CD14-positive monocyte (primary cell): Measurements from ENCODE around the gene A2M. TPM values are rescaled to one million over a fixed set of nuclear protein-coding genes. Genes with fewer than 3 reads are reported as not detected.

Source experiments
- DNase-seq, 3 donors: peaks; one replicate each; pipeline ENCODE4 v3.0.0-alpha.2; 2011 to 2022
- H2AFZ ChIP-seq: 2 replicates; pipeline ENCODE4 v1.6.0; 2012; ENCODE audit warnings: mild to moderate bottlenecking, low read depth, low read length, inconsistent platforms; ENCODE audit not compliant: insufficient read depth, poor library complexity, severe bottlenecking
- H3K27ac ChIP-seq, 2 donors: 1 replicate in 1 of 2; 2 replicates in 1 of 2; pipeline ENCODE4 v1.5.1; 2012 to 2013; ENCODE audit warnings: low read length in 2 of 2, control low read depth in 1 of 2, inconsistent platforms in 1 of 2, low read depth in 1 of 2, mild to moderate bottlenecking in 1 of 2
- H3K27me3 ChIP-seq, 2 donors: one replicate each; pipeline versions ENCODE4 v1.6.0 to v1.6.1; 2011 to 2013; ENCODE audit warnings: low read length in 2 of 2; ENCODE audit not compliant: control insufficient read depth in 2 of 2, insufficient read depth in 2 of 2
- H3K36me3 ChIP-seq, 2 donors: replicated peaks in 1 of 2; 1 replicate in 1 of 2; 2 replicates in 1 of 2; pipeline versions ENCODE4 v1.5.1 to v1.6.1; 2012 to 2013; ENCODE audit warnings: low read length in 2 of 2, control low read depth in 1 of 2, inconsistent platforms in 1 of 2, mild to moderate bottlenecking in 1 of 2; ENCODE audit not compliant: insufficient read depth in 2 of 2, control insufficient read depth in 1 of 2
- H3K4me1 ChIP-seq, 2 donors: 1 replicate in 1 of 2; 2 replicates in 1 of 2; pipeline versions ENCODE4 v1.5.1 to v1.6.1; 2012 to 2013; ENCODE audit warnings: low read length in 2 of 2, control low read depth in 1 of 2, inconsistent platforms in 1 of 2, mild to moderate bottlenecking in 1 of 2, moderate library complexity in 1 of 2; ENCODE audit not compliant: insufficient read depth in 2 of 2, control insufficient read depth in 1 of 2
- H3K4me2 ChIP-seq: replicated peaks from 2 replicates; pipeline ENCODE3; 2012; ENCODE audit warnings: low read length, moderate library complexity, mild to moderate bottlenecking; ENCODE audit not compliant: poor library complexity, severe bottlenecking; ENCODE audit errors: extremely low read depth
- H3K4me3 ChIP-seq, 3 experiments: fragments of 200-600 bp in 1 of 3; sonication (generic) in 1 of 3; replicated peaks in 1 of 3; 1 replicate in 2 of 3; 2 replicates in 1 of 3; pipeline ENCODE4 v1.5.1; 2011 to 2013; ENCODE audit warnings: low read length in 3 of 3, mild to moderate bottlenecking in 3 of 3, control low read depth in 2 of 3, low read depth in 2 of 3, inconsistent platforms in 1 of 3, moderate library complexity in 1 of 3
- H3K79me2 ChIP-seq: 2 replicates; pipeline ENCODE4 v1.6.0; 2012; ENCODE audit warnings: mild to moderate bottlenecking, control low read depth, inconsistent platforms, low read length, moderate library complexity; ENCODE audit not compliant: insufficient read depth
- H3K9ac ChIP-seq: 2 replicates; pipeline ENCODE4 v1.6.0; 2017; ENCODE audit warnings: low read length, mild to moderate bottlenecking; ENCODE audit not compliant: insufficient read depth, poor library complexity, severe bottlenecking
- H3K9me3 ChIP-seq, 2 donors: replicated peaks in 1 of 2; 1 replicate in 1 of 2; 2 replicates in 1 of 2; pipeline versions ENCODE4 v1.5.1 to v1.6.1; 2012 to 2013; ENCODE audit warnings: low read length in 2 of 2, control low read depth in 1 of 2; ENCODE audit not compliant: control insufficient read depth in 1 of 2, insufficient read depth in 1 of 2
- H4K20me1 ChIP-seq: 2 replicates; pipeline ENCODE4 v1.6.0; 2012; ENCODE audit warnings: mild to moderate bottlenecking, low read length, control low read depth, moderate library complexity; ENCODE audit not compliant: insufficient read depth
- H3K27ac Mint-ChIP-seq, 7 donors: one replicate each; pipeline ENCODE4 v1.8.0; 2020; ENCODE audit warnings: mild to moderate bottlenecking in 7 of 7, mixed read lengths in 7 of 7, moderate library complexity in 6 of 7, inconsistent platforms in 2 of 7
- H3K27me3 Mint-ChIP-seq, 3 donors: one replicate each; pipeline ENCODE4 v1.8.0; 2021 to 2022; ENCODE audit warnings: low read depth in 3 of 3, mild to moderate bottlenecking in 3 of 3, mixed read lengths in 3 of 3, moderate library complexity in 3 of 3, inconsistent platforms in 1 of 3
- H3K36me3 Mint-ChIP-seq, 2 donors: one replicate each; pipeline ENCODE4 v1.8.0; 2020; ENCODE audit warnings: mixed read lengths in 2 of 2, inconsistent platforms in 1 of 2, mild to moderate bottlenecking in 1 of 2
- H3K4me1 Mint-ChIP-seq: one replicate; pipeline ENCODE4 v1.8.0; 2020; ENCODE audit warnings: mild to moderate bottlenecking, mixed read lengths
- H3K4me3 Mint-ChIP-seq, 2 donors: one replicate each; pipeline ENCODE4 v1.8.0; 2020; ENCODE audit warnings: mild to moderate bottlenecking in 2 of 2, mixed read lengths in 2 of 2, moderate library complexity in 1 of 2
- H3K9me3 Mint-ChIP-seq, 7 donors: one replicate each; pipeline ENCODE4 v1.8.0; 2020 to 2022; ENCODE audit warnings: mixed read lengths in 7 of 7, mild to moderate bottlenecking in 6 of 7, moderate library complexity in 6 of 7, inconsistent platforms in 2 of 7
- WGBS: methylation state at CpG from one replicate; pipeline ENCODE4 v1.1.5; 2013; ENCODE audit warnings: missing lambda C conversion rate; ENCODE audit not compliant: insufficient coverage; 5-methylcytosine and 5-hydroxymethylcytosine counted together
- intact Hi-C, 2 donors: fragments of 100-400 bp; cut with micrococcal nuclease; formaldehyde crosslinking; loops; one replicate each; pipeline versions ENCODE4 v1.15.0 to v1.15.1; 2023
- polyA plus RNA-seq, 3 donors: library from polyadenylated mRNA; depleted of rRNA in 1 of 3; unstranded in 2 of 3; stranded (reverse) in 1 of 3; fragments of 300-500 nt in 2 of 3; fragments of >200 nt in 1 of 3; fragmentation: Illumina TruSeq in 2 of 3; gene quantifications; 1 replicate in 2 of 3; 2 replicates in 1 of 3; pipeline ENCODE4 v1.2.3, GENCODE V29; 2012 to 2021
- TF ChIP-seq, protein P1 (sequence below): fragments of 200-600 bp; IDR thresholded peaks from one replicate; pipeline ENCODE4 v1.8.0; 2022; ENCODE audit warnings: antibody characterized with exemption, mild to moderate bottlenecking

The A2M gene
- polyA plus RNA-seq, 3 donors, result 0.12 to 1.2 TPM; not detected in 1

DNA sequence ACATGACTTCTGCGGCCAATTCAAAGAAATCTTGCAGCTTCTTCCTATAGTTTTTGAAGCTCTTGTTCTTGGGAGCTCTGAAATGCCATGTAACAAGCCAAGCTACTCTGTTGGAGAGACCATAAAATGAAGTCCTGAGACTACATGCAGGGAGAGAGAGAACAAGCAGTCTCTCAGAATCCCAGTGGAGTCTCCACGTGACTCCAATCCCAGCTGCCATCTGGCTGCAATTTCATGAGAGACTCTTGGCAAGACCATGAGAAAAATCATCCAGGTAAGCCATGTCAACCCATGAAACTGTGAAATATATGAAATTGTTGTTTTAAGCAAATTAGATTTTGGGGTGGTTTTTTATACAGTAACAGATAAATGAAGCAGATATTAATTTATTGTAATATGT, 72.0 kb downstream of the A2M start:
- WGBS, result 100% methylated on average over 1 of the region's 2 CpGs
- Histone ChIP-seq H3K4me2 (no peak overlapping the region), H3K4me1 (no peaks in the 10 kb centered on the region), H2AFZ (no peak overlapping the region), H4K20me1 (no peaks in the 10 kb centered on the region), H3K79me2 (no peaks in the 10 kb centered on the region), H3K27ac (no peak overlapping the region), H3K9me3 (no peaks in the 10 kb centered on the region), H3K9ac (no peak overlapping the region), H3K36me3 (no peaks in the 10 kb centered on the region), H3K4me3 (no peak overlapping the region), H3K27me3 (no peaks in the 10 kb centered on the region)
- no peak overlapping the region for H3K4me3 Mint-ChIP-seq
- no peak for DNase-seq
- H3K27me3 Mint-ChIP-seq, result peaks cover 0 to 4% (median 2%) of the 10 kb centered on the region in 3 donors
- H3K4me1 Mint-ChIP-seq, result no peaks in the 10 kb centered on the region
- H3K9me3 Mint-ChIP-seq, result peaks cover 0 to 3% (median 0%) of the 10 kb centered on the region in 7 donors
- TF ChIP-seq, protein P1, sequence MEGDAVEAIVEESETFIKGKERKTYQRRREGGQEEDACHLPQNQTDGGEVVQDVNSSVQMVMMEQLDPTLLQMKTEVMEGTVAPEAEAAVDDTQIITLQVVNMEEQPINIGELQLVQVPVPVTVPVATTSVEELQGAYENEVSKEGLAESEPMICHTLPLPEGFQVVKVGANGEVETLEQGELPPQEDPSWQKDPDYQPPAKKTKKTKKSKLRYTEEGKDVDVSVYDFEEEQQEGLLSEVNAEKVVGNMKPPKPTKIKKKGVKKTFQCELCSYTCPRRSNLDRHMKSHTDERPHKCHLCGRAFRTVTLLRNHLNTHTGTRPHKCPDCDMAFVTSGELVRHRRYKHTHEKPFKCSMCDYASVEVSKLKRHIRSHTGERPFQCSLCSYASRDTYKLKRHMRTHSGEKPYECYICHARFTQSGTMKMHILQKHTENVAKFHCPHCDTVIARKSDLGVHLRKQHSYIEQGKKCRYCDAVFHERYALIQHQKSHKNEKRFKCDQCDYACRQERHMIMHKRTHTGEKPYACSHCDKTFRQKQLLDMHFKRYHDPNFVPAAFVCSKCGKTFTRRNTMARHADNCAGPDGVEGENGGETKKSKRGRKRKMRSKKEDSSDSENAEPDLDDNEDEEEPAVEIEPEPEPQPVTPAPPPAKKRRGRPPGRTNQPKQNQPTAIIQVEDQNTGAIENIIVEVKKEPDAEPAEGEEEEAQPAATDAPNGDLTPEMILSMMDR, result no peak
- no peaks in the 10 kb centered on the region for H3K36me3 Mint-ChIP-seq
- intact Hi-C loops, result no loop called here
- no peak overlapping the region for H3K27ac Mint-ChIP-seq

DNA sequence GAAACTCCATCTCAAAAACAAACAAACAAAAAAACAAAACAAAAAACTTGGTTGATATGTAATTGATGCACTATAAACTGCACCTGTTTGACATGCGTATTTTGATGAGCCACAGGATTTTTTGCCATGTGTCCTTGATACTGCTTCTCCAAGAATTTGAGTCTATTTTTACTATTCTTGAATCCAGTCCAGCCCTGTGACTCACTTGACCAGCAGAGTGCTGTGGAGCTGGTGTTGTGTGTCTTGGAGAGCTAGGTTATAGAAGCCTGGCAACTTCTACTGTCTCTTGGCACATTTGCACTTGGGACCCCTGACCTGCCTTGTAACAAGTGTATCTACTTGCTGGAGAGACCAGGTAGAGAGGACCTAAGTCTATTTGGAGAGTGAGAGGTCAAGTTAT, 74.4 kb downstream of the A2M start:
- Histone ChIP-seq H3K36me3 (no peaks in the 10 kb centered on the region), H3K79me2 (no peaks in the 10 kb centered on the region), H3K4me2 (no peak overlapping the region), H3K9me3 (no peaks in the 10 kb centered on the region), H3K4me3 (no peak overlapping the region), H2AFZ (no peak overlapping the region), H3K27ac (no peak overlapping the region), H3K4me1 (no peaks in the 10 kb centered on the region), H3K27me3 (no peaks in the 10 kb centered on the region), H3K9ac (no peak overlapping the region), H4K20me1 (no peaks in the 10 kb centered on the region)
- TF ChIP-seq, protein P1, result no peak
- intact Hi-C loops, result no loop called here
- Mint-ChIP-seq H3K27me3 (peaks cover 0 to 2% (median 2%) of the 10 kb centered on the region in 3 donors), H3K27ac (no peak overlapping the region), H3K4me1 (no peaks in the 10 kb centered on the region), H3K9me3 (peaks cover 0 to 3% (median 0%) of the 10 kb centered on the region in 7 donors), H3K4me3 (no peak overlapping the region), H3K36me3 (no peaks in the 10 kb centered on the region)
- no CpG with 5 or more reads among the region's 1 CpG for WGBS
- no peak for DNase-seq
